Heart left ventricle (tissue), 16 donors: ENCODE data around the gene MEX3A. TPM values are rescaled to one million over a fixed set of nuclear protein-coding genes. Genes with fewer than 3 reads are reported as not detected.

Source experiments
- ATAC-seq, 4 donors: fragments of 200-7000 bp; cut with Tn5 transposase; one replicate each; pipeline ENCODE4 v1.9.1; 2020 to 2022; ENCODE audit warnings: moderate library complexity in 4 of 4, mild to moderate bottlenecking in 3 of 4, moderate number of reproducible peaks in 1 of 4
- DNase-seq, 5 donors: peaks; one replicate each; pipeline ENCODE4 v3.0.0-alpha.2; 2020
- H3K27ac ChIP-seq, 12 donors: fragments of 200-600 bp; sonication (generic) in 4 of 12; one replicate each; pipeline versions ENCODE4 v1.5.0 to v1.8.0; 2016 to 2022; ENCODE audit warnings: mild to moderate bottlenecking in 2 of 12
- H3K27me3 ChIP-seq, 9 donors: fragments of 200-600 bp; sonication (generic) in 2 of 9; one replicate each; pipeline versions ENCODE4 v1.5.1 to v1.8.0; 2016 to 2022; ENCODE audit warnings: mild to moderate bottlenecking in 3 of 9
- H3K36me3 ChIP-seq, 9 donors: fragments of 200-600 bp; sonication (generic) in 2 of 9; one replicate each; pipeline versions ENCODE4 v1.5.0 to v1.8.0; 2018 to 2022; ENCODE audit warnings: mild to moderate bottlenecking in 2 of 9
- H3K4me1 ChIP-seq, 12 donors: fragments of 200-600 bp; sonication (generic) in 4 of 12; one replicate each; pipeline versions ENCODE4 v1.5.0 to v1.8.0; 2016 to 2022; ENCODE audit warnings: mild to moderate bottlenecking in 3 of 12
- H3K4me3 ChIP-seq, 12 donors: fragments of 200-600 bp; sonication (generic) in 4 of 12; one replicate each; pipeline versions ENCODE4 v1.5.0 to v1.8.0; 2017 to 2022; ENCODE audit warnings: mild to moderate bottlenecking in 9 of 12, moderate library complexity in 4 of 12
- H3K9me3 ChIP-seq, 12 donors: fragments of 200-600 bp; sonication (generic) in 4 of 12; one replicate each; pipeline versions ENCODE4 v1.5.0 to v1.8.0; 2016 to 2022; ENCODE audit warnings: mild to moderate bottlenecking in 1 of 12
- POLR2A ChIP-seq, 2 donors: fragments of 450-650 bp; IDR thresholded peaks; one replicate each; pipeline ENCODE4 v1.6.1; 2017; ENCODE audit warnings: antibody characterized with exemption in 2 of 2, mild to moderate bottlenecking in 2 of 2, moderate library complexity in 2 of 2
- WGBS, 4 donors: extraction: QIAGEN DNeasy Blood & Tissue Kit in 2 of 4; methylation state at CpG; one replicate each; pipeline versions ENCODE4 v1.1.5 to v1.1.7; 2013 to 2018; 5-methylcytosine and 5-hydroxymethylcytosine counted together
- intact Hi-C, 10 donors: fragments of 100-400 bp; cut with DNase I; formaldehyde crosslinking; loops; one replicate each; pipeline versions ENCODE4 v1.11.1 to v1.14.2; 2022
- polyA plus RNA-seq, 2 donors: library from polyadenylated mRNA; stranded (reverse); fragments of 200-250 nt; gene quantifications; one replicate each; pipeline ENCODE4 v1.2.3, GENCODE V29; 2013
- total RNA-seq, 9 donors: library from RNA; depleted of rRNA in 2 of 9; stranded (reverse); fragments of >200 nt in 2 of 9; fragmentation: NEBNext Ultra II Directional in 3 of 9; extraction: Animal tissue kit (Norgen Biotek cat#: 25700) in 3 of 9; gene quantifications; one replicate each; pipeline versions ENCODE4 v1.1.0 to v1.2.4, GENCODE V29; 2016 to 2023
- TF ChIP-seq, protein P1 (sequence below), 12 donors: fragments of 200-600 bp; sonication (generic) in 4 of 12; IDR thresholded peaks; one replicate each; pipeline versions ENCODE4 v1.5.0 to v1.8.0; 2018 to 2022; ENCODE audit warnings: antibody characterized with exemption in 12 of 12, mild to moderate bottlenecking in 5 of 12
- donor health status: ischemic (EF 13 %, LVEDD 7.1; RV severe dilation, severe dysfunction).
- donor health status: healthy with polysubstance abuse.
- donor health status: DM: no; HTN: yes; CAD: no.
- donor health status: DM: no; HTN: no; CAD: no.
- donor health status: ischemic (EF 25% LVEDD 6.9; RV normal size, moderate dysfunction).
- donor health status: ischemic (EF 25% LVEDD 5.7; RV mildly dilated, moderate dysfunction).
- donor health status: healthy.
- donor health status: DM: yes; HTN: yes; CAD: no.
- donor health status: ischemic (EF 35%, LVEDD 5.7; RV mildly dilated, moderate dysfunction).
- donor health status: nonischemic (EF 11% LVEDD 7.7; RV severe dilation, severe dysfunction).
- donor health status: DM: yes; HTN: yes; CAD: no.
- donor health status: PGD.
- donor health status: ischemic (EF 29% LVEDD 5.4; RV normal size, mild dysfunction).
- donor health status: nonischemic (EF 23%, LVEDD 6.1; RV moderate dilation, normal function).

The MEX3A gene
- total and polyA plus RNA-seq, 11 donors = 0.12 to 0.53 (median 0.32) TPM

- Histone ChIP-seq H3K9me3 (no peaks in the 10 kb centered on the region), H3K4me1 (peaks cover 0 to 42% (median 25%) of the 10 kb centered on the region in 12 donors), H3K27me3 (no peaks in the 10 kb centered on the region), H3K36me3 (no peaks in the 10 kb centered on the region), H3K4me3 (peak overlapping the region in 2 of 12 donors; percentile 27), H3K27ac (peak overlapping the region in 11 of 12 donors; percentile 57 to 92 (median 86))
- 78 to 89% (median 83%) methylated on average over 3 of the region's 3 CpGs for WGBS, 4 donors
- no peak for TF ChIP-seq POLR2A (IDR thresholded peaks at IDR 0.05)
- TF ChIP-seq, protein P1, sequence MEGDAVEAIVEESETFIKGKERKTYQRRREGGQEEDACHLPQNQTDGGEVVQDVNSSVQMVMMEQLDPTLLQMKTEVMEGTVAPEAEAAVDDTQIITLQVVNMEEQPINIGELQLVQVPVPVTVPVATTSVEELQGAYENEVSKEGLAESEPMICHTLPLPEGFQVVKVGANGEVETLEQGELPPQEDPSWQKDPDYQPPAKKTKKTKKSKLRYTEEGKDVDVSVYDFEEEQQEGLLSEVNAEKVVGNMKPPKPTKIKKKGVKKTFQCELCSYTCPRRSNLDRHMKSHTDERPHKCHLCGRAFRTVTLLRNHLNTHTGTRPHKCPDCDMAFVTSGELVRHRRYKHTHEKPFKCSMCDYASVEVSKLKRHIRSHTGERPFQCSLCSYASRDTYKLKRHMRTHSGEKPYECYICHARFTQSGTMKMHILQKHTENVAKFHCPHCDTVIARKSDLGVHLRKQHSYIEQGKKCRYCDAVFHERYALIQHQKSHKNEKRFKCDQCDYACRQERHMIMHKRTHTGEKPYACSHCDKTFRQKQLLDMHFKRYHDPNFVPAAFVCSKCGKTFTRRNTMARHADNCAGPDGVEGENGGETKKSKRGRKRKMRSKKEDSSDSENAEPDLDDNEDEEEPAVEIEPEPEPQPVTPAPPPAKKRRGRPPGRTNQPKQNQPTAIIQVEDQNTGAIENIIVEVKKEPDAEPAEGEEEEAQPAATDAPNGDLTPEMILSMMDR (IDR thresholded peaks at IDR 0.05) = no peak
- no peak for DNase-seq
- no peak for ATAC-seq
- intact Hi-C loops = loop anchor here in 9 of 10 donors (1.0 to 2.0 kb wide), 3 partner anchors 33 to 35 kb away; no protein-coding TSS in a partner anchor
These were observed 13.7 kb upstream of the MEX3A start for GRCh38 chr1:156095906-156096508.

DNA sequence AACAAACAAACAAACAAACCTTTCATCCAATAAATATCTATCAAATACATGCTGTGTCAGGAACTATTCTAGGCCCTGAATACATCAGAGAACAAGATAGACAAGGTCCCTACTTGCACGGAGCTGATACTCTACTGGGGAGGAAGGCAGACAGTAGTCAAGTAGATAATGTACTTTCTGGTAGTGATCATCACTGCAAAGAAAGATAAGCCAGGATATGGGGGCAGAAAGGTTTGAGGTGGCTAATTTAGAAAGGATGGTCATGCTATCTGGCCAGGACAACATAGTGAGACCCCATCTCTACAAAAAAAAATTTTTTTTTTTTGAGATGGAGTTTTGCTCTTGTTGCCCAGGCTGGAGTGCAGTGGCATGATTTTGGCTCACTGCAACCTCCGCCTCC lies 9.3 kb upstream of the MEX3A start:
- TF ChIP-seq POLR2A (IDR thresholded peaks at IDR 0.05) = no peak
- TF ChIP-seq, protein P1 (IDR thresholded peaks at IDR 0.05) = no peak
- no peak overlapping the region for H3K27ac ChIP-seq
- ATAC-seq (no peak), DNase-seq (no peak)
- intact Hi-C loops = loop anchor here in 6 of 10 donors (1.0 to 5.0 kb wide), 4 partner anchors 39 to 133 kb away; no protein-coding TSS in a partner anchor
- H3K4me3 ChIP-seq = no peak overlapping the region
- no peaks in the 10 kb centered on the region for H3K27me3 ChIP-seq
- 52 to 64% (median 57%) methylated on average over 2 of the region's 2 CpGs for WGBS, 4 donors
- no peaks in the 10 kb centered on the region for H3K9me3 ChIP-seq
- H3K36me3 ChIP-seq = no peaks in the 10 kb centered on the region
- peaks cover 0 to 34% (median 15%) of the 10 kb centered on the region in 12 donors for H3K4me1 ChIP-seq

DNA sequence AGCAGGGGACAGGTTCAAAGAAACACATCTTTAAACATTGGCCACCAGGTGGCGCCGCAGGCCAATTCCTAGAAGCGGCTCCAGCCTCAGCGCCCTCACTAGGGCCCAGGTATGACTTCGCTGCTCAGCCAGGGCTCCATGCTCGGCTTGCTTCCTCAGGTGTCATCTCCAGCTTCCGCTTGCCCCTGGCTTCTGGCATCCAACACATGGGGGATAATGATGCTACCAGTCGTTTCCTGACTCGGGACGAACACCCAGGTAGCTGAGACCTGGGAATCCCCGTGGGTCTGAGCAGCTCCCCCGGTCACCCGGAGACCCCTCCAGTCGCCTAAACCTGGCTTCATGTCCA lies 8.5 kb upstream of the MEX3A start:
- DNase-seq (peak; percentile 78 to 92 (median 84)), ATAC-seq (peak; percentile 65 to 84 (median 80))
- intact Hi-C loops = loop anchor here (1.0 to 5.0 kb wide), 4 partner anchors 131 to 134 kb away; no protein-coding TSS in a partner anchor
- Histone ChIP-seq H3K36me3 (no peaks in the 10 kb centered on the region), H3K4me3 (no peak overlapping the region), H3K9me3 (no peaks in the 10 kb centered on the region), H3K27me3 (no peaks in the 10 kb centered on the region), H3K4me1 (peaks cover 0 to 29% (median 9%) of the 10 kb centered on the region in 12 donors), H3K27ac (peak overlapping the region in 2 of 12 donors; percentile 32 to 75)
- no peak for TF ChIP-seq POLR2A (IDR thresholded peaks at IDR 0.05)
- TF ChIP-seq, protein P1 (IDR thresholded peaks at IDR 0.05) = peak; percentile 74 to 94 (median 89)
- WGBS, 4 donors = 36 to 44% (median 38%) methylated on average over 12 to 14 of the region's 14 CpGs

DNA sequence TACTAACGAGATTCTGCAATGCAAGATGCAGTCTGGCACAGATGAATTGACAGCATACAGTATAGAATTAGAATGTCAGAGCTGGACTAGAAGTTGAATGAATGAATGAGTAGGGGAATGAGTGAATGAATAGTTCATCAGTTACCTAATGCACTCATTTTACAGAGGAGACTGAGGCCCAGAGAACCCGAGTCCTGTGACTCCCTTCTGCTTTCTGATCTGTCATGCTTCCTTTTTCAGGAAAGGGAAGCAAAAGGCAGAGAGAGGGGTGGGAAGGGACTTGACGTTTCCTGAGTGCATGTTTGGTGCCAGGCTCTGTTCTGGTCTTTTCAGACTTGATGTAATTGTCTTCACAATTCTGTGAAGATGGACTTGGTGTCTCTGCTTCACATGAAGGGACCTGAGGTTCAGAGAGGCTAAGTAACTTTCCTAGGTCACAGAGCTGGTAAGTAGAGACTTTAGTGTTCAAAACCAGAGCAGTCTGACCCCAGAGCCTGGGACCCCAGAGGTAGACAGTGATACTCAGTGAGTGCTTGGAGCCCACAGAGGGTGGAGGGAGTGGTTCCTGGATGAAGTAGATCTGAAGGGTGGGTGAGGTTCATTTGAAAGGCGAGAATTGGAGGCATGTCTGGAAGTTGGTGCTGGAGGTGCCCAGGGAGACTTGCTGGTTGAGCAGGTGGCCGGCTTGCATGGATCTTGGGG lies 8.0 kb upstream of the MEX3A start:
- ATAC-seq (peak in 3 of 4 donors; percentile 2 to 46 (median 32)), DNase-seq (no peak)
- TF ChIP-seq, protein P1 (IDR thresholded peaks at IDR 0.05) = no peak
- no peak for TF ChIP-seq POLR2A (IDR thresholded peaks at IDR 0.05)
- Histone ChIP-seq H3K4me1 (peaks cover 0 to 24% (median 6%) of the 10 kb centered on the region in 12 donors), H3K4me3 (no peak overlapping the region), H3K27ac (peak overlapping the region in 2 of 12 donors; percentile 32 to 76), H3K36me3 (no peaks in the 10 kb centered on the region), H3K9me3 (no peaks in the 10 kb centered on the region), H3K27me3 (no peaks in the 10 kb centered on the region)
- intact Hi-C loops = loop anchor here (1.0 to 5.0 kb wide), 4 partner anchors 132 to 135 kb away; no protein-coding TSS in a partner anchor
- 34 to 39% (median 37%) methylated on average over 5 of the region's 5 CpGs for WGBS, 4 donors
